HG02610 (cell line): ENCODE results near the gene BANF2.

Source experiments
- ATAC-seq: cut with Tn5 transposase; IDR thresholded peaks from one replicate; pipeline ENCODE4 v1.9.1; 2021; ENCODE audit warnings: mild to moderate bottlenecking, moderate library complexity; ENCODE audit not compliant: unreplicated experiment

BANF2 gene

GRCh38 chr20:17663486-17663885 lies 36.3 kb upstream of the BANF2 start:
- ATAC-seq, result no peak

GRCh38 chr20:17664025-17664633 lies 35.6 kb upstream of the BANF2 start:
- no peak for ATAC-seq

- ATAC-seq, result no peak
These were observed 34.0 kb upstream of the BANF2 start for GRCh38 chr20:17665756-17666155.

- ATAC-seq, result no peak
These were observed 33.3 kb upstream of the BANF2 start for GRCh38 chr20:17666481-17666880.

- ATAC-seq, result no peak
These were observed 32.3 kb upstream of the BANF2 start for GRCh38 chr20:17667445-17667844.

GRCh38 chr20:17668432-17668831 lies 31.3 kb upstream of the BANF2 start:
- ATAC-seq, result no peak

- ATAC-seq, result no peak
These were observed 30.3 kb upstream of the BANF2 start for GRCh38 chr20:17669306-17669931.

- no peak for ATAC-seq
These were observed 28.8 kb upstream of the BANF2 start for GRCh38 chr20:17671011-17671410.

GRCh38 chr20:17671565-17671964 lies 28.2 kb upstream of the BANF2 start:
- ATAC-seq, result no peak

- no peak for ATAC-seq
These were observed 26.7 kb upstream of the BANF2 start for GRCh38 chr20:17673084-17673483.

GRCh38 chr20:17674722-17675518 lies 24.8 kb upstream of the BANF2 start:
- ATAC-seq, result no peak

- no peak for ATAC-seq
These were observed 24.0 kb upstream of the BANF2 start for GRCh38 chr20:17675519-17676377.

- no peak for ATAC-seq
These were observed 23.4 kb upstream of the BANF2 start for GRCh38 chr20:17676378-17676759.

- no peak for ATAC-seq
These were observed 22.8 kb upstream of the BANF2 start for GRCh38 chr20:17676942-17677341.

- ATAC-seq, result no peak
These were observed 21.5 kb upstream of the BANF2 start for GRCh38 chr20:17678295-17678694.

GRCh38 chr20:17678886-17679285 lies 20.9 kb upstream of the BANF2 start:
- ATAC-seq, result no peak

- ATAC-seq, result no peak
These were observed 19.6 kb upstream of the BANF2 start for GRCh38 chr20:17679941-17680835.

- peak; percentile 34 for ATAC-seq
These were observed 18.7 kb upstream of the BANF2 start for GRCh38 chr20:17680836-17681725.

GRCh38 chr20:17681726-17682102 lies 18.1 kb upstream of the BANF2 start:
- peak; percentile 4 for ATAC-seq
